Adrenal gland (tissue), 5 donors: ENCODE measurements around the gene TXNRD2.

Source experiments
- CTCF ChIP-seq, 6 experiments: fragments of 450-650 bp in 4 of 6; fragments of 200-600 bp in 2 of 6; sonication (generic) in 1 of 6; IDR thresholded peaks; 1 replicate in 5 of 6; 2 replicates in 1 of 6; pipeline versions ENCODE4 v1.5.1 to v1.8.0; 2016 to 2021; ENCODE audit warnings: antibody characterized with exemption in 6 of 6, mild to moderate bottlenecking in 2 of 6, moderate library complexity in 1 of 6
- POLR2A ChIP-seq, 2 donors: fragments of 450-650 bp; IDR thresholded peaks; one replicate each; pipeline ENCODE4 v1.6.1; 2017; ENCODE audit warnings: antibody characterized with exemption in 2 of 2, mild to moderate bottlenecking in 2 of 2, moderate library complexity in 1 of 2
- donor health status: DM: no; HTN: no; CAD: no.

- peak; percentile 80 to 97 (median 92) for TF ChIP-seq CTCF (IDR thresholded peaks at IDR 0.05)
- TF ChIP-seq POLR2A (IDR thresholded peaks at IDR 0.05) = no peak
These were observed 29.1 kb upstream of the TXNRD2 start for GRCh38 chr22:19970479-19971275.
